Calu3 (cell line): ENCODE results near the gene WHRN. TPM values are rescaled to one million over a fixed set of nuclear protein-coding genes. Genes with fewer than 3 reads are reported as not detected.

Experiments
- BruUV-seq: library from RNA; stranded (reverse); fragments of 400-500 nt; replicated peaks from 2 replicates; lab custom pipeline; 2021; lab: Mats Ljungman, UMichigan
- CTCF ChIA-PET: fragments of 300-600 bp; sonication (Branson Sonifier 250); formaldehyde crosslinking; loops from one replicate; lab custom pipeline; 2022; ENCODE audit warnings: antibody characterized with exemption; lab: Charles Lee
- DNase-seq: peaks from one replicate; pipeline ENCODE4 v3.0.0; 2022
- H3K27ac Mint-ChIP-seq: one replicate; pipeline ENCODE4 v1.8.0; 2022; ENCODE audit warnings: mixed read lengths; ENCODE audit not compliant: unreplicated experiment
- H3K27me3 Mint-ChIP-seq: one replicate; pipeline ENCODE4 v1.8.0; 2022; ENCODE audit warnings: mixed read lengths; ENCODE audit not compliant: unreplicated experiment
- H3K36me3 Mint-ChIP-seq: one replicate; pipeline ENCODE4 v1.8.0; 2022; ENCODE audit warnings: mild to moderate bottlenecking, moderate library complexity, mixed read lengths; ENCODE audit not compliant: insufficient read depth, unreplicated experiment
- H3K4me1 Mint-ChIP-seq: one replicate; pipeline ENCODE4 v1.8.0; 2022; ENCODE audit warnings: mild to moderate bottlenecking, low read depth, mixed read lengths; ENCODE audit not compliant: unreplicated experiment
- H3K4me3 Mint-ChIP-seq: one replicate; pipeline ENCODE4 v1.8.0; 2022; ENCODE audit warnings: mild to moderate bottlenecking, low read depth, moderate library complexity, mixed read lengths; ENCODE audit not compliant: unreplicated experiment
- H3K9me3 Mint-ChIP-seq: one replicate; pipeline ENCODE4 v1.8.0; 2022; ENCODE audit warnings: low read depth, mixed read lengths; ENCODE audit not compliant: unreplicated experiment
- intact Hi-C: fragments of 100-400 bp; cut with micrococcal nuclease; formaldehyde crosslinking; loops from one replicate; pipeline ENCODE4 v1.10.0; 2022; ENCODE audit not compliant: unreplicated experiment
- total RNA-seq: library from RNA; stranded (reverse); gene quantifications from 2 replicates; pipeline ENCODE4 v1.2.3, GENCODE V29; 2022
- TF ChIP-seq, protein P1 (sequence below): fragments of 200-600 bp; IDR thresholded peaks from one replicate; pipeline ENCODE4 v1.8.0; 2022; ENCODE audit warnings: antibody characterized with exemption; ENCODE audit not compliant: unreplicated experiment

WHRN gene
- total RNA-seq, 1 experiment from 2014 or later, result 4.9 TPM

DNA sequence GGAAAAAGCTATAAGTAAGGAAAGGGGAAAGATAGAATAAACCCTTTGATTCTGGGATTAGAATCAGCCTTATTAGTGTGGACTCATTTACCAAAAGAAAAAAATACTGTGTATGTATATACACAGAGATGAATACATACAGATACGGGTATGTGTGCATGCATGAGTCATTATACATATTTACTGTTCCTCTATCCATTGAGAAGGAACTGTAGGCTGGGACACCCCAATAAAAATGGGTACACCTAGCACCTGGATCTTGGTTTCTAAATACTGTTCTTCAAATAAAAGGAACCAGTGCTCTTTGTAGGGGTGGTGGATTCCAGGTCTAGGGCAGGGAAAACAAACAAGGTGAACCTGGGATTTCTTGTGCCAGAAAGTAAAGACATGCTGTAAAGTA is 48.3 kb downstream of the WHRN start:
- no peak for DNase-seq
- H3K4me1 Mint-ChIP-seq, result no peaks in the 10 kb centered on the region
- CTCF ChIA-PET, result no interaction called here

DNA sequence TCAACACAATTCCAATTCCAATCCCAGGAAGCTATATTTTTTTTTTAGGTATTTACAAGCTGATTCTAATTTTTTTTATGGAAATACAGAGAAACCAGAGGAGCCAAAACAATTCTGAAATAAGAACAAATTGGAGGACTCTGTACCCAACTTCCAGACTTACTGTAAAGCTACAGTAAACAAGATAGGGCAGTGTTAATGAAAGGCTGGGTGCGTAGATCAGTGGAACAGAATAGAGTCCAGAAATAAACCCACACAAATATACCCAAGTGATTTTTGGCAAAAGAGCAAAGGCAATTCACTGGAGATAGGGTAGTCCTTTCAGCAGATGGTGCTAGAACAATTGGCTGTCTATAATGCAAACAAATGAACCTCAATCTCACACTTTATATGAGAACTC is 50.6 kb downstream of the WHRN start:
- intact Hi-C loops, result no loop called here
- Mint-ChIP-seq H3K27me3 (no peaks in the 10 kb centered on the region), H3K36me3 (no peaks in the 10 kb centered on the region), H3K4me1 (no peaks in the 10 kb centered on the region), H3K27ac (no peak overlapping the region), H3K4me3 (no peak overlapping the region), H3K9me3 (no peaks in the 10 kb centered on the region)
- TF ChIP-seq, protein P1, sequence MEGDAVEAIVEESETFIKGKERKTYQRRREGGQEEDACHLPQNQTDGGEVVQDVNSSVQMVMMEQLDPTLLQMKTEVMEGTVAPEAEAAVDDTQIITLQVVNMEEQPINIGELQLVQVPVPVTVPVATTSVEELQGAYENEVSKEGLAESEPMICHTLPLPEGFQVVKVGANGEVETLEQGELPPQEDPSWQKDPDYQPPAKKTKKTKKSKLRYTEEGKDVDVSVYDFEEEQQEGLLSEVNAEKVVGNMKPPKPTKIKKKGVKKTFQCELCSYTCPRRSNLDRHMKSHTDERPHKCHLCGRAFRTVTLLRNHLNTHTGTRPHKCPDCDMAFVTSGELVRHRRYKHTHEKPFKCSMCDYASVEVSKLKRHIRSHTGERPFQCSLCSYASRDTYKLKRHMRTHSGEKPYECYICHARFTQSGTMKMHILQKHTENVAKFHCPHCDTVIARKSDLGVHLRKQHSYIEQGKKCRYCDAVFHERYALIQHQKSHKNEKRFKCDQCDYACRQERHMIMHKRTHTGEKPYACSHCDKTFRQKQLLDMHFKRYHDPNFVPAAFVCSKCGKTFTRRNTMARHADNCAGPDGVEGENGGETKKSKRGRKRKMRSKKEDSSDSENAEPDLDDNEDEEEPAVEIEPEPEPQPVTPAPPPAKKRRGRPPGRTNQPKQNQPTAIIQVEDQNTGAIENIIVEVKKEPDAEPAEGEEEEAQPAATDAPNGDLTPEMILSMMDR, result no peak
- no peak for DNase-seq
- CTCF ChIA-PET, result interaction anchor here (0.7 kb wide), 1 partner anchor 19 kb away, joined by 3 read pairs; no protein-coding TSS in a partner anchor
- BruUV-seq, result no TSS peak

More for the DNA sequence above, 48.3 kb downstream of the WHRN start:
- TF ChIP-seq, protein P1, result no peak
- intact Hi-C loops, result no loop called here
- Mint-ChIP-seq H3K4me3 (no peak overlapping the region), H3K27me3 (no peaks in the 10 kb centered on the region), H3K9me3 (no peaks in the 10 kb centered on the region), H3K27ac (no peak overlapping the region), H3K36me3 (no peaks in the 10 kb centered on the region)
- no TSS peak for BruUV-seq

DNA sequence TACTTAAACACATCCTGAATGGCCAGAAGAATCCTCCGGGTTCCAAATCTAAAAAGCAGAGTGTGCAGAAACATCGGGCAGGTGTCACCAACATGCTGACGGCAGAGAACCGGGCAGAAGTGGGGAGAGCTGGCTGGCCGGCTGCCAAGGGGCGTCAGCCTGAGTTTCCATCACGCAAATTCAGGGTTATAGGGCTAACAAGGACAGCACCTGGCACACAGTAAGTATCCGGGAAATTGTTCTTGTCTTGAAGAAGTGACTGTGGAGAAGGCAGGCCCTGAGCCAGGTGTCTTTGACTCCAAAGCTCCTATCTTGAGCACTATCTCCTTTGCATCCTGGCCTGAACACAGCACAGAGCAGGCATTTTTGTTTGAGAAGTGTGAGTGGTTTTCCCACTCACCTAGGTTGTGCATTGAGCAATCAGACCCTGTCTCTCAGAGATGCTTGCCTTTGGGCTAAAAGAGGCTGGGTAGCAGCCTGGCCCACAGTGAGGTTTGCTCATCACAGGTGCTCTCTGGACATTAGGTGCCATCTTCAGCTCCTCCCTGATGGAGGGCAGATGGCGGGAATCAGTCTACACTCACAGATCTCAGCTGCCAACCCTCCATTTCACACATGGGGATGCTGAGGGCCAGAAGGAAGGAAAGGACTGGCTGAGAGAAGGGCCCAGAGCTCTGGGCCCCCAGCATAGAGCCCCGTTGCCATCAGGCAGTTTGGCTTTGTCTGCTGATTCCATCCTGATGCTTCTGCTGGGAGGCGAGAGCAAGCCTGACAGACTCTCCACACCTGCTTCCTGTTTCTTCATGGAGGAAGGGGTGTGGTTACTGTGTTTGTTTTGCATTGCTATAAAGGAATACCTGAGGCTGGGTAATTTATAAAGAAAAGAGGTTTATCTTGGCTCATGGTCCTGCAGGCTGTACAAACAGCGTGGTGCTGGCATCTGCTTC is 52.8 kb downstream of the WHRN start:
- Mint-ChIP-seq H3K4me1 (no peaks in the 10 kb centered on the region), H3K27me3 (peaks cover 7% of the 10 kb centered on the region), H3K36me3 (no peaks in the 10 kb centered on the region), H3K27ac (no peak overlapping the region), H3K4me3 (no peak overlapping the region), H3K9me3 (no peaks in the 10 kb centered on the region)
- intact Hi-C loops, result no loop called here
- CTCF ChIA-PET, result no interaction called here
- TF ChIP-seq, protein P1, result no peak
- BruUV-seq, result no TSS peak
- no peak for DNase-seq

DNA sequence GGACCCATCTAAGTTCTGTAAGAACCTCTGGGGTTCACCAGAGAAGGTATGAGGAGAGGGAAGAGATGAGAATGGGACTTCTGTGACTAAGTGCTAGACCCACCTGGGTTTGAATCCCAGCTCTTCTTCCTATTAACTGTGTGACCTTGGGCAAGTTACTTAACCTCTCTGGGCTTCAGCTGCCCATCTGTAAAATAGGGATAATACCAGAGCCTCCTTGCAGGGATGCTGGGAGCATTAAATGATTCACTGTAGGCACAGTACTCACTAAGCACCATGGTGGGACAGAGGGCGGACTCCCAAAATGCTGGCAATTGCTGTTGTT is 53.6 kb downstream of the WHRN start:
- DNase-seq, result no peak
- no TSS peak for BruUV-seq
- CTCF ChIA-PET, result no interaction called here
- TF ChIP-seq, protein P1, result no peak
- H3K4me3 Mint-ChIP-seq, result no peak overlapping the region
- peaks cover 16% of the 10 kb centered on the region for H3K27me3 Mint-ChIP-seq
- no peaks in the 10 kb centered on the region for H3K9me3 Mint-ChIP-seq
- H3K36me3 Mint-ChIP-seq, result no peaks in the 10 kb centered on the region
- no peaks in the 10 kb centered on the region for H3K4me1 Mint-ChIP-seq
- H3K27ac Mint-ChIP-seq, result no peak overlapping the region
- intact Hi-C loops, result no loop called here
